ENCODE measurements around the gene TEAD2. TPM values are rescaled to one million over a fixed set of nuclear protein-coding genes. Genes with fewer than 3 reads are reported as not detected.

TEAD2 gene
- total and polyA plus RNA-seq, 2 of the 13 experiments (the other 11 are each of a cell fraction or from before 2014, with no cell fraction given) = 10.8 to 12.5 TPM

GRCh38 chr19:49391581-49392399 lies 29.6 kb upstream of the TEAD2 start (continued):
- TF ChIP-seq NFYC (CRISPR knock-in tag; IDR thresholded peaks at IDR 0.05) (no peak), MED1 (CRISPR knock-in tag; IDR thresholded peaks at IDR 0.05) (0 out of 2 replicates have a peak, but pooled peaks have one; percentile 27), FOXK1 (CRISPR knock-in tag; IDR thresholded peaks at IDR 0.05; ENCODE audit: borderline replicate concordance, low read depth) (no peak), ZNF720 (CRISPR knock-in tag; IDR thresholded peaks at IDR 0.05) (no peak), ZNF501 (CRISPR knock-in tag; IDR thresholded peaks at IDR 0.05) (peak; percentile 63; the same call in 1 of the 2 replicates), SOX6 (IDR thresholded peaks at IDR 0.05) (no peak), SOX6 (CRISPR knock-in tag; IDR thresholded peaks at IDR 0.05) (no peak), ZNF543 (CRISPR knock-in tag; IDR thresholded peaks at IDR 0.05) (no peak), AHDC1 (CRISPR knock-in tag; IDR thresholded peaks at IDR 0.05; ENCODE audit: borderline replicate concordance) (no peak), CREM (IDR thresholded peaks at IDR 0.05) (no peak), CREM (CRISPR knock-in tag; IDR thresholded peaks at IDR 0.05) (no peak), RXRA (CRISPR knock-in tag; IDR thresholded peaks at IDR 0.05) (no peak), SRSF9 (IDR thresholded peaks at IDR 0.05; ENCODE audit: borderline replicate concordance, insufficient read depth, low read depth, low read length, poor library complexity, severe bottlenecking) (no peak), ZNF326 (CRISPR knock-in tag; IDR thresholded peaks at IDR 0.05; ENCODE audit: borderline replicate concordance) (no peak), NFE2 (CRISPR knock-in tag; IDR thresholded peaks at IDR 0.05) (no peak), YY1 (IDR thresholded peaks at IDR 0.05; ENCODE audit: insufficient read depth, insufficient replicate concordance, low read depth, low read length) (no peak)
- TF ChIP-seq, protein P1, sequence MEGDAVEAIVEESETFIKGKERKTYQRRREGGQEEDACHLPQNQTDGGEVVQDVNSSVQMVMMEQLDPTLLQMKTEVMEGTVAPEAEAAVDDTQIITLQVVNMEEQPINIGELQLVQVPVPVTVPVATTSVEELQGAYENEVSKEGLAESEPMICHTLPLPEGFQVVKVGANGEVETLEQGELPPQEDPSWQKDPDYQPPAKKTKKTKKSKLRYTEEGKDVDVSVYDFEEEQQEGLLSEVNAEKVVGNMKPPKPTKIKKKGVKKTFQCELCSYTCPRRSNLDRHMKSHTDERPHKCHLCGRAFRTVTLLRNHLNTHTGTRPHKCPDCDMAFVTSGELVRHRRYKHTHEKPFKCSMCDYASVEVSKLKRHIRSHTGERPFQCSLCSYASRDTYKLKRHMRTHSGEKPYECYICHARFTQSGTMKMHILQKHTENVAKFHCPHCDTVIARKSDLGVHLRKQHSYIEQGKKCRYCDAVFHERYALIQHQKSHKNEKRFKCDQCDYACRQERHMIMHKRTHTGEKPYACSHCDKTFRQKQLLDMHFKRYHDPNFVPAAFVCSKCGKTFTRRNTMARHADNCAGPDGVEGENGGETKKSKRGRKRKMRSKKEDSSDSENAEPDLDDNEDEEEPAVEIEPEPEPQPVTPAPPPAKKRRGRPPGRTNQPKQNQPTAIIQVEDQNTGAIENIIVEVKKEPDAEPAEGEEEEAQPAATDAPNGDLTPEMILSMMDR (CRISPR knock-in tag; IDR thresholded peaks at IDR 0.05) = peak; percentile 96
- TF ChIP-seq, protein P2, sequence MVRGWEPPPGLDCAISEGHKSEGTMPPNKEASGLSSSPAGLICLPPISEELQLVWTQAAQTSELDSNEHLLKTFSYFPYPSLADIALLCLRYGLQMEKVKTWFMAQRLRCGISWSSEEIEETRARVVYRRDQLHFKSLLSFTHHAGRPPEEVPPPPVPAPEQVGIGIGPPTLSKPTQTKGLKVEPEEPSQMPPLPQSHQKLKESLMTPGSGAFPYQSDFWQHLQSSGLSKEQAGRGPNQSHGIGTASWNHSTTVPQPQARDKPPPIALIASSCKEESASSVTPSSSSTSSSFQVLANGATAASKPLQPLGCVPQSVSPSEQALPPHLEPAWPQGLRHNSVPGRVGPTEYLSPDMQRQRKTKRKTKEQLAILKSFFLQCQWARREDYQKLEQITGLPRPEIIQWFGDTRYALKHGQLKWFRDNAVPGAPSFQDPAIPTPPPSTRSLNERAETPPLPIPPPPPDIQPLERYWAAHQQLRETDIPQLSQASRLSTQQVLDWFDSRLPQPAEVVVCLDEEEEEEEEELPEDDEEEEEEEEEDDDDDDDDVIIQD (CRISPR knock-in tag; IDR thresholded peaks at IDR 0.05; ENCODE audit: low read depth) = no peak
- TF ChIP-seq, protein P3, sequence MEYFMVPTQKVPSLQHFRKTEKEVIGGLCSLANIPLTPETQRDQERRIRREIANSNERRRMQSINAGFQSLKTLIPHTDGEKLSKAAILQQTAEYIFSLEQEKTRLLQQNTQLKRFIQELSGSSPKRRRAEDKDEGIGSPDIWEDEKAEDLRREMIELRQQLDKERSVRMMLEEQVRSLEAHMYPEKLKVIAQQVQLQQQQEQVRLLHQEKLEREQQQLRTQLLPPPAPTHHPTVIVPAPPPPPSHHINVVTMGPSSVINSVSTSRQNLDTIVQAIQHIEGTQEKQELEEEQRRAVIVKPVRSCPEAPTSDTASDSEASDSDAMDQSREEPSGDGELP (IDR thresholded peaks at IDR 0.05; ENCODE audit: borderline replicate concordance, low read depth) = no peak

Data from HepG2 (cell line).